Measurements from ENCODE around the gene MRPL53. TPM values are rescaled to one million over a fixed set of nuclear protein-coding genes. Genes with fewer than 3 reads are reported as not detected.

Gene MRPL53
- total and polyA plus RNA-seq, 2 of the 13 experiments (the other 11 are each of a cell fraction or from before 2014, with no cell fraction given), result 34.3 to 51.9 TPM

DNA sequence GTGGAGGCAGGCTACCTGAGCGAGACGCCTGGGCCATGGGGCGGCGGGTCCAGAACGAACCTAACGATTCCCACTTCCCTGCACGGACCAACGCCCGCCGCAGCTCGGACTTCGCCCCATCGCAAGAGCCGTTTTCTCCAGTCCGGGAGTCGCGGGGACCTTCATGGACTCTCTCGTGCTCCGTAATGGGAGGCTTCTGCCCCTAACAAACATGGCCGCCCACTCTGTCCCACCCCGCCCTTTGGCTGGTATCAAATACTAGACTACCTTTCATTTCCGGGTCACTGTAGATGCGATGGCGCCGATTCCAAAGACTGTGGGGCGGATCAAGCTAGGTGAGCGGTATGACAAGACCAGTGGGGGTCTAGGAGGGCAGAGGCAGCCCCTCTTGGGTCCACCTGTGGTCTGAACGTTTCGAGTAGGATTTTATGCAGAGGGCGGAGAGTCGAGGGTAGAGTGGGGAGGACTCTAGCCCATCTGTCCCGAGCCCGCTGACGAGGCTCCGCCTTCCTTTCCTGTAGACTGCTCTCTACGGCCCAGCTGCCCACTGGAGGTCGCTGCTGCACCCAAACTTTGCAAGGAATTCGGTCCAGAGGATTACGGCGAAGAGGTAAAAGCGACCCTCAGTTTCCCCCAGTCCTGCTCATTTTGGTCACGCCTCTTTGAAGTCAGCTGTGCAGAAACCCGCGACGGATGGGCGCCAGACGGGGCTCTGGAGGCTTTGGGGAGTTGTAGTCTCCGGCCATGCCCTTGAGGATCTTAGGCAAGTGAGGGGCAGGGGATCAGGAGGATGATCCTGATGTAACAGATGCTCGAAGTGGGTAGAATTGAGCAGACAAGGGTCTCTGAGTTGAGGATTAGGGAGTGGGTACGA is 10.6 kb upstream of the MRPL53 start, which contains the start of the genes CCDC142 and TTC31 (continued):
- TF ChIP-seq ZBTB42 (CRISPR knock-in tag; IDR thresholded peaks at IDR 0.05) (peak; percentile 87; the same call in 1 of the 2 replicates), CC2D1A (CRISPR knock-in tag; IDR thresholded peaks at IDR 0.05) (no peak), ZNF326 (CRISPR knock-in tag; IDR thresholded peaks at IDR 0.05; ENCODE audit: borderline replicate concordance) (no peak), ZNF768 (CRISPR knock-in tag; IDR thresholded peaks at IDR 0.05) (peak; percentile 34; the same call in 1 of the 2 replicates), RFX3 (CRISPR knock-in tag; IDR thresholded peaks at IDR 0.05) (no peak), DNMT1 (CRISPR knock-in tag; IDR thresholded peaks at IDR 0.05) (peak; percentile 56; the same call in 1 of the 2 replicates), ZNF557 (CRISPR knock-in tag; IDR thresholded peaks at IDR 0.05) (no peak), ZNF746 (CRISPR knock-in tag; IDR thresholded peaks at IDR 0.05) (peak; percentile 91; the same call in 1 of the 2 replicates), THAP7 (CRISPR knock-in tag; IDR thresholded peaks at IDR 0.05) (peak; percentile 79; the same call in 1 of the 2 replicates), BRF2 (CRISPR knock-in tag; IDR thresholded peaks at IDR 0.05) (0 out of 2 replicates have a peak, but pooled peaks have one; percentile 21), THYN1 (CRISPR knock-in tag; IDR thresholded peaks at IDR 0.05; ENCODE audit: borderline replicate concordance, low read depth) (no peak), SNRNP70 (IDR thresholded peaks at IDR 0.05; ENCODE audit: low read depth, low read length) (no peak), ZNF414 (CRISPR knock-in tag; IDR thresholded peaks at IDR 0.05) (peak; percentile 96), CHD4 (IDR thresholded peaks at IDR 0.05; ENCODE audit: borderline replicate concordance, low read length) (peak; percentile 72; the same call in 1 of the 2 replicates), FLYWCH1 (CRISPR knock-in tag; IDR thresholded peaks at IDR 0.05) (no peak), RNF219 (CRISPR knock-in tag; IDR thresholded peaks at IDR 0.05) (no peak), MIER2 (CRISPR knock-in tag; IDR thresholded peaks at IDR 0.05) (no peak), CENPX (CRISPR knock-in tag; IDR thresholded peaks at IDR 0.05) (no peak), HNRNPK (IDR thresholded peaks at IDR 0.05; ENCODE audit: low read depth, low read length, poor library complexity, severe bottlenecking) (no peak), ZNF790 (CRISPR knock-in tag; IDR thresholded peaks at IDR 0.05; ENCODE audit: borderline replicate concordance) (no peak), NCOA1 (CRISPR knock-in tag; IDR thresholded peaks at IDR 0.05) (peak; percentile 98), CCDC6 (CRISPR knock-in tag; IDR thresholded peaks at IDR 0.05) (peak; percentile 82)
- TF ChIP-seq, protein P1, sequence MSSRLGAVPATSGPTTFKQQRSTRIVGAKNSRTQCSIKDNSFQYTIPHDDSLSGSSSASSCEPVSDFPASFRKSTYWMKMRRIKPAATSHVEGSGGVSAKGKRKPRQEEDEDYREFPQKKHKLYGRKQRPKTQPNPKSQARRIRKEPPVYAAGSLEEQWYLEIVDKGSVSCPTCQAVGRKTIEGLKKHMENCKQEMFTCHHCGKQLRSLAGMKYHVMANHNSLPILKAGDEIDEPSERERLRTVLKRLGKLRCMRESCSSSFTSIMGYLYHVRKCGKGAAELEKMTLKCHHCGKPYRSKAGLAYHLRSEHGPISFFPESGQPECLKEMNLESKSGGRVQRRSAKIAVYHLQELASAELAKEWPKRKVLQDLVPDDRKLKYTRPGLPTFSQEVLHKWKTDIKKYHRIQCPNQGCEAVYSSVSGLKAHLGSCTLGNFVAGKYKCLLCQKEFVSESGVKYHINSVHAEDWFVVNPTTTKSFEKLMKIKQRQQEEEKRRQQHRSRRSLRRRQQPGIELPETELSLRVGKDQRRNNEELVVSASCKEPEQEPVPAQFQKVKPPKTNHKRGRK (CRISPR knock-in tag; IDR thresholded peaks at IDR 0.05), result no peak

Measured in HepG2 (cell line).